H9 (cell line): ENCODE data around the gene SLC9A4. TPM values are rescaled to one million over a fixed set of nuclear protein-coding genes. Genes with fewer than 3 reads are reported as not detected.

ENCODE experiments used
- DNase-seq: peaks from one replicate; pipeline ENCODE4 v3.0.0-alpha.2; 2017
- H2AFZ ChIP-seq: one replicate; pipeline ENCODE4 v1.6.1; 2013; ENCODE audit warnings: mild to moderate bottlenecking, low read length, control low read depth, moderate library complexity
- H2AK5ac ChIP-seq: 2 replicates; pipeline ENCODE4 v1.6.1; 2013; ENCODE audit warnings: low read length, control low read depth, mixed read lengths; ENCODE audit not compliant: insufficient read length
- H2BK120ac ChIP-seq: one replicate; pipeline ENCODE4 v1.6.1; 2013; ENCODE audit warnings: low read depth, mild to moderate bottlenecking, low read length, control low read depth, inconsistent platforms; ENCODE audit not compliant: poor library complexity, severe bottlenecking
- H2BK12ac ChIP-seq: 2 replicates; pipeline ENCODE4 v1.6.1; 2013; ENCODE audit warnings: low read length, control low read depth, mixed read lengths, low read depth; ENCODE audit not compliant: insufficient read length
- H2BK15ac ChIP-seq: 2 replicates; pipeline ENCODE4 v1.6.1; 2013; ENCODE audit warnings: low read depth, low read length, control low read depth
- H2BK20ac ChIP-seq: one replicate; pipeline ENCODE4 v1.6.1; 2013; ENCODE audit warnings: low read depth, mild to moderate bottlenecking, low read length, control low read depth, inconsistent platforms; ENCODE audit not compliant: poor library complexity, severe bottlenecking
- H2BK5ac ChIP-seq: 2 replicates; pipeline ENCODE4 v1.6.1; 2013; ENCODE audit warnings: low read length, control low read depth, mixed read lengths; ENCODE audit not compliant: insufficient read length
- H3K14ac ChIP-seq: 2 replicates; pipeline ENCODE4 v1.6.1; 2013; ENCODE audit warnings: low read length, control low read depth; ENCODE audit not compliant: insufficient read depth
- H3K18ac ChIP-seq: 2 replicates; pipeline ENCODE4 v1.6.1; 2013; ENCODE audit warnings: low read depth, mild to moderate bottlenecking, mixed read lengths, low read length, control low read depth; ENCODE audit not compliant: insufficient read length
- H3K23ac ChIP-seq: 2 replicates; pipeline ENCODE4 v1.6.1; 2013; ENCODE audit warnings: low read length, control low read depth, mixed read lengths, low read depth; ENCODE audit not compliant: insufficient read length
- H3K23me2 ChIP-seq: 2 replicates; pipeline ENCODE4 v1.6.1; 2013; ENCODE audit warnings: low read depth, mild to moderate bottlenecking, mixed read lengths, low read length, control low read depth; ENCODE audit not compliant: insufficient read length, poor library complexity, severe bottlenecking
- H3K27ac ChIP-seq: 2 replicates; pipeline ENCODE4 v1.5.1; 2013; ENCODE audit warnings: low read length, control low read depth, mixed read lengths, low read depth; ENCODE audit not compliant: insufficient read length
- H3K27me3 ChIP-seq: 2 replicates; pipeline ENCODE4 v1.6.1; 2013; ENCODE audit warnings: low read length, control low read depth, inconsistent platforms; ENCODE audit not compliant: insufficient read depth
- H3K4ac ChIP-seq: 2 replicates; pipeline ENCODE4 v1.6.1; 2013; ENCODE audit warnings: low read depth, mild to moderate bottlenecking, control low read depth, inconsistent platforms, low read length, moderate library complexity
- H3K4me1 ChIP-seq: 2 replicates; pipeline ENCODE4 v1.6.1; 2013; ENCODE audit warnings: low read length, control low read depth, inconsistent platforms; ENCODE audit not compliant: insufficient read depth
- H3K4me2 ChIP-seq: 2 replicates; pipeline ENCODE4 v1.6.1; 2013; ENCODE audit warnings: low read length, control low read depth, mixed read lengths; ENCODE audit not compliant: insufficient read length, insufficient read depth
- H3K56ac ChIP-seq: 2 replicates; pipeline ENCODE4 v1.6.1; 2013; ENCODE audit warnings: low read depth, mild to moderate bottlenecking, mixed read lengths, low read length, control low read depth; ENCODE audit not compliant: insufficient read length
- H3K79me1 ChIP-seq: 2 replicates; pipeline ENCODE4 v1.6.1; 2013; ENCODE audit warnings: low read depth, mild to moderate bottlenecking, moderate library complexity, low read length, control low read depth, inconsistent platforms; ENCODE audit not compliant: insufficient read depth, poor library complexity, severe bottlenecking
- H3K79me2 ChIP-seq: 2 replicates; pipeline ENCODE4 v1.6.1; 2013; ENCODE audit warnings: low read length, control low read depth, inconsistent platforms; ENCODE audit not compliant: insufficient read depth
- H3K9ac ChIP-seq: 2 replicates; pipeline ENCODE4 v1.6.1; 2013; ENCODE audit warnings: low read length, control low read depth, mixed read lengths; ENCODE audit not compliant: insufficient read length; ENCODE audit errors: extremely low read depth
- H3K9me3 ChIP-seq: one replicate; pipeline ENCODE4 v1.6.1; 2013; ENCODE audit warnings: low read depth, low read length, inconsistent platforms; ENCODE audit not compliant: control insufficient read depth
- H3T11ph ChIP-seq: one replicate; pipeline ENCODE4 v1.6.1; 2013; ENCODE audit warnings: mild to moderate bottlenecking, low read length, control low read depth, inconsistent platforms
- H4K20me1 ChIP-seq: one replicate; pipeline ENCODE4 v1.6.1; 2013; ENCODE audit not compliant: control insufficient read depth, insufficient read length, insufficient read depth
- H4K5ac ChIP-seq: 2 replicates; pipeline ENCODE4 v1.6.1; 2013; ENCODE audit warnings: low read depth, mild to moderate bottlenecking, mixed read lengths, low read length, control low read depth; ENCODE audit not compliant: insufficient read length
- H4K8ac ChIP-seq: replicated peaks from 2 replicates; pipeline ENCODE4 v1.6.1; 2013; ENCODE audit warnings: low read length, control low read depth, mixed read lengths, low read depth; ENCODE audit not compliant: insufficient read length
- H4K91ac ChIP-seq: 2 replicates; pipeline ENCODE4 v1.6.1; 2013; ENCODE audit warnings: low read depth, mild to moderate bottlenecking, moderate library complexity, mixed read lengths, low read length, control low read depth; ENCODE audit not compliant: insufficient read length
- H3K27ac Mint-ChIP-seq, 3 experiments: 2 replicates in 2 of 3; 3 replicates in 1 of 3; pipeline ENCODE4 v1.8.0; 2020 to 2021; ENCODE audit warnings: mixed read lengths in 3 of 3, mild to moderate bottlenecking in 1 of 3, moderate library complexity in 1 of 3
- H3K27me3 Mint-ChIP-seq: 2 replicates; pipeline ENCODE4 v1.8.0; 2021; ENCODE audit warnings: low read depth, mild to moderate bottlenecking, moderate library complexity, mixed read lengths
- H3K36me3 Mint-ChIP-seq, 3 experiments: 2 replicates in 2 of 3; 3 replicates in 1 of 3; pipeline ENCODE4 v1.8.0; 2020 to 2021; ENCODE audit warnings: low read depth in 3 of 3, mixed read lengths in 3 of 3; ENCODE audit not compliant: insufficient read depth in 1 of 3
- H3K4me1 Mint-ChIP-seq, 2 experiments: 2 replicates each; pipeline ENCODE4 v1.8.0; 2020; ENCODE audit warnings: mixed read lengths in 2 of 2
- H3K4me3 Mint-ChIP-seq, 2 experiments: 2 replicates in 1 of 2; 3 replicates in 1 of 2; pipeline ENCODE4 v1.8.0; 2020 to 2021; ENCODE audit warnings: mild to moderate bottlenecking in 2 of 2, mixed read lengths in 2 of 2, moderate library complexity in 1 of 2
- H3K9me3 Mint-ChIP-seq, 2 experiments: 2 replicates in 1 of 2; 3 replicates in 1 of 2; pipeline ENCODE4 v1.8.0; 2020; ENCODE audit warnings: mild to moderate bottlenecking in 2 of 2, mixed read lengths in 2 of 2, moderate library complexity in 1 of 2
- CTCF ChIP-seq: fragments of 200-600 bp; sonication (generic); conservative IDR thresholded peaks from 3 replicates; pipeline ENCODE4 v1.8.0; 2021; ENCODE audit warnings: antibody characterized with exemption, mild to moderate bottlenecking
- WGBS: extraction: QIAGEN DNeasy Blood & Tissue Kit; methylation state at CpG from one replicate; pipeline ENCODE4 v1.1.7; 2013; ENCODE audit warnings: missing lambda C conversion rate, low lambda C conversion rate, mixed read lengths; ENCODE audit not compliant: insufficient read length; ENCODE audit errors: extremely low coverage; 5-methylcytosine and 5-hydroxymethylcytosine counted together
- long read RNA-seq: library from polyadenylated mRNA; unstranded; transcript quantifications from one replicate; pipeline ENCODE4 v2.0.0, GENCODE V29; 2020
- total RNA-seq: library from RNA; stranded (reverse); gene quantifications from 2 replicates; pipeline ENCODE4 v1.2.1, GENCODE V29; 2021

SLC9A4 gene
- not detected in 2 replicates for total RNA-seq
- long read RNA-seq: 0 reads

- no peaks in the 10 kb centered on the region for H3K4me1 ChIP-seq
- H3K4me2 ChIP-seq: no peak within 1 kb of the TSS
- no peak within 1 kb of the TSS for H2BK12ac ChIP-seq
- no peak within 1 kb of the TSS for H2AK5ac ChIP-seq
- H3K14ac ChIP-seq: no peak within 1 kb of the TSS
- H3K23ac ChIP-seq: no peak within 1 kb of the TSS
- no peak within 1 kb of the TSS for H2BK5ac ChIP-seq
- H4K5ac ChIP-seq: no peak within 1 kb of the TSS
- no peak within 1 kb of the TSS for H2BK20ac ChIP-seq
- DNase-seq: peak; percentile 49
- peak; percentile 88 for TF ChIP-seq CTCF
- H2BK120ac ChIP-seq: no peak within 1 kb of the TSS
- no peak within 1 kb of the TSS for H4K8ac ChIP-seq
- H3K27ac ChIP-seq: no peak within 1 kb of the TSS
- no peaks in the 10 kb centered on the region for H3K79me2 ChIP-seq
- no peaks in the 10 kb centered on the region for H3K9me3 ChIP-seq
- WGBS: no CpG with 5 or more reads among the region's 3 CpGs
- H4K91ac ChIP-seq: no peak within 1 kb of the TSS
- no peak within 1 kb of the TSS for H3K18ac ChIP-seq
- H3K27me3 ChIP-seq: no peaks in the 10 kb centered on the region
- Mint-ChIP-seq H3K4me3 (no peak within 1 kb of the TSS), H3K36me3 (peaks cover 0 to 4% (median 0%) of the 10 kb centered on the region in 3 experiments; a peak in 1 of 7 replicates), H3K27ac (no peak within 1 kb of the TSS), H3K9me3 (peaks cover 5 to 7% of the 10 kb centered on the region in 2 experiments; a peak in 4 of 5 replicates), H3K4me1 (peaks cover 4 to 10% of the 10 kb centered on the region in 2 experiments), H3K27me3 (no peaks in the 10 kb centered on the region; the same call in 1 of the 2 replicates)
- H2BK15ac ChIP-seq: no peak within 1 kb of the TSS
- no peaks in the 10 kb centered on the region for H4K20me1 ChIP-seq
- no peak within 1 kb of the TSS for H3K4ac ChIP-seq
- no peaks in the 10 kb centered on the region for H3K23me2 ChIP-seq
- H3K79me1 ChIP-seq: no peaks in the 10 kb centered on the region
- H2AFZ ChIP-seq: no peak within 1 kb of the TSS
- no peak within 1 kb of the TSS for H3K56ac ChIP-seq
- no peak within 1 kb of the TSS for H3K9ac ChIP-seq
- H3T11ph ChIP-seq: no peak within 1 kb of the TSS
These were observed at the start of gene SLC9A4 for GRCh38 chr2:102473020-102473419. SLC9A4 (plus strand) TSS chr2:102473226; CDS start chr2:102473760, 534 bp downstream.
